Measurements from ENCODE around the gene RCOR1.

DNA sequence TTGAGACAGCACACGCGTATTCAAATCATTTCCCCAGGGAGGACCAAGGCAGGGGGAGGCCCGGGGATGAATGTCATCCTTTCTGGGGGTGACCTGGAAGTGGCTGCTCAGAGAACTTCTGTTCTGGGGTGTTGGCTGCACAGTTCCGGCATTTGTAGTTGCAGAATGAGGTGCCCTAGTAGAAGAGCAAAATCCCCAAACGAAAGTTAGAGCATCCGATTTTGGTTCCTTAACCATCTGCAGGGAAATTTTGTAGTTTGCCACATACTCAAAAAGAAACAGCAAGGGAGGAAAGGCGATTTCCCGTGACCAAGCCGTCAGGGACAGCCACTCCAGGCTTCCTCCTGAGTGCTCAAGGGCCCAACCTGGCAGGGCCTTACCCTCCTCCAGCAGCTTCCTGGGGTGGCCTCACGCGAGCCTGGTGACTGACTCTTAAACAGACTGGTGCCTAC is 171.8 kb downstream of the RCOR1 start:
- TF ChIP-seq, protein P1, sequence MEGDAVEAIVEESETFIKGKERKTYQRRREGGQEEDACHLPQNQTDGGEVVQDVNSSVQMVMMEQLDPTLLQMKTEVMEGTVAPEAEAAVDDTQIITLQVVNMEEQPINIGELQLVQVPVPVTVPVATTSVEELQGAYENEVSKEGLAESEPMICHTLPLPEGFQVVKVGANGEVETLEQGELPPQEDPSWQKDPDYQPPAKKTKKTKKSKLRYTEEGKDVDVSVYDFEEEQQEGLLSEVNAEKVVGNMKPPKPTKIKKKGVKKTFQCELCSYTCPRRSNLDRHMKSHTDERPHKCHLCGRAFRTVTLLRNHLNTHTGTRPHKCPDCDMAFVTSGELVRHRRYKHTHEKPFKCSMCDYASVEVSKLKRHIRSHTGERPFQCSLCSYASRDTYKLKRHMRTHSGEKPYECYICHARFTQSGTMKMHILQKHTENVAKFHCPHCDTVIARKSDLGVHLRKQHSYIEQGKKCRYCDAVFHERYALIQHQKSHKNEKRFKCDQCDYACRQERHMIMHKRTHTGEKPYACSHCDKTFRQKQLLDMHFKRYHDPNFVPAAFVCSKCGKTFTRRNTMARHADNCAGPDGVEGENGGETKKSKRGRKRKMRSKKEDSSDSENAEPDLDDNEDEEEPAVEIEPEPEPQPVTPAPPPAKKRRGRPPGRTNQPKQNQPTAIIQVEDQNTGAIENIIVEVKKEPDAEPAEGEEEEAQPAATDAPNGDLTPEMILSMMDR (IDR thresholded peaks at IDR 0.05): no peak
- TF ChIP-seq POLR2A (IDR thresholded peaks at IDR 0.05): no peak

All from ovary (tissue), 3 donors.